Measurements from ENCODE around the gene SETDB1. TPM values are rescaled to one million over a fixed set of nuclear protein-coding genes. Genes with fewer than 3 reads are reported as not detected.

The SETDB1 gene
- total RNA-seq, 1 experiment from 2014 or later = 67.4 TPM

GRCh38 chr1:150971583-150972416 lies 45.6 kb downstream of the SETDB1 start:
- POLR2A ChIA-PET = interaction anchor here (1.2 to 2.3 kb wide), 4 partner anchors 10 to 46 kb away, joined by 7 to 11 read pairs (median 8); partner anchors contain the start of genes ANXA9 and SETDB1
- intact Hi-C loops (cut with micrococcal nuclease) = loop anchor here (5.0 kb wide), 1 partner anchor 44 kb away; the partner anchor contains the start of gene SETDB1
- no peak for DNase-seq (ENCODE audit: unreplicated experiment)
- no TSS peak for BruUV-seq (replicated peaks)
- H3K4me3 Mint-ChIP-seq (ENCODE audit: unreplicated experiment) = peak overlapping the region; percentile 85
- CTCF ChIA-PET = interaction anchor here (2.1 to 4.4 kb wide), 2 partner anchors 9 to 24 kb away, joined by 7 to 35 read pairs; no protein-coding TSS in a partner anchor
- TF ChIP-seq CTCF (IDR thresholded peaks at IDR 0.05; ENCODE audit: unreplicated experiment) = no peak
- H3K4me1 Mint-ChIP-seq (ENCODE audit: insufficient read depth, unreplicated experiment) = peaks cover 41% of the 10 kb centered on the region
- peaks cover 31% of the 10 kb centered on the region for H3K36me3 Mint-ChIP-seq (ENCODE audit: insufficient read depth, unreplicated experiment)
- H3K27me3 Mint-ChIP-seq (ENCODE audit: insufficient read depth, unreplicated experiment) = no peaks in the 10 kb centered on the region
- H3K9me3 Mint-ChIP-seq (ENCODE audit: unreplicated experiment) = no peaks in the 10 kb centered on the region
- peak overlapping the region; percentile 96 for H3K27ac Mint-ChIP-seq (ENCODE audit: low read depth, unreplicated experiment)

DNA sequence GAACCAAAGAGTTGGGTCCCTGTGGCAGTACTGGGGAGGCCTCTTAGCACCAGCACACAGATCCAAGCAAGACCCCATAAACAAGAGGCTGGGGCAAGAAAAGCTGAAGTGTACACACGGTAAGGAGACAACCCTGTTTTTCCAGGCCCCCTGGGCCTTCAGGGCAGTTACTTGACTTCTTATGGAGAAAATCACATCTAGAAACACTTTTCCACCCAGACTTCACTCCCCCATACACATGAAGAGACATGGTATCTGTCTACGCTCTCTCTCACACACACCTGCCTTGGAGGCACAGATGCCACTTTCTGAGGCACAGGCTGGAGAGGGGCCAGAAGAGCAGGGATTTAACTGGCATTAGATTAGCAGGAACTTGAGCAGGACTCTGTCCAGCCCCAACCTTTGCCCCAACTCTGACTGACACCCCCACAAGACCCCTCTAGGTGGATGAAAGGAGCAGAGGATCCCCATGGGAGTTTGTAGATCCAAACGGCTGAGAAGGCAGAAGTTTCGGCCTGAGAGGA lies 46.3 kb downstream of the SETDB1 start:
- no TSS peak for BruUV-seq (replicated peaks)

GRCh38 chr1:150973258-150973835 lies 47.2 kb downstream of the SETDB1 start:
- peaks cover 43% of the 10 kb centered on the region for H3K4me1 Mint-ChIP-seq (ENCODE audit: insufficient read depth, unreplicated experiment)
- no peaks in the 10 kb centered on the region for H3K9me3 Mint-ChIP-seq (ENCODE audit: unreplicated experiment)
- BruUV-seq (replicated peaks) = no TSS peak
- CTCF ChIA-PET = interaction anchor here (0.5 to 2.3 kb wide), 9 partner anchors 8 to 536 kb away, joined by 3 to 21 read pairs (median 3); partner anchors contain the start of gene MINDY1
- peaks cover 16% of the 10 kb centered on the region for H3K36me3 Mint-ChIP-seq (ENCODE audit: insufficient read depth, unreplicated experiment)
- no peak for DNase-seq (ENCODE audit: unreplicated experiment)
- peak overlapping the region; percentile 85 for H3K4me3 Mint-ChIP-seq (ENCODE audit: unreplicated experiment)
- peak overlapping the region; percentile 96 for H3K27ac Mint-ChIP-seq (ENCODE audit: low read depth, unreplicated experiment)
- intact Hi-C loops (cut with micrococcal nuclease) = loop anchor here (5.0 kb wide), 1 partner anchor 46 kb away; the partner anchor contains the start of gene SETDB1
- POLR2A ChIA-PET = interaction anchor here (0.6 to 1.9 kb wide), 19 partner anchors 8 to 402 kb away, joined by 3 to 20 read pairs (median 5); partner anchors contain the start of genes ANXA9, MCL1, MINDY1 and SETDB1
- no peaks in the 10 kb centered on the region for H3K27me3 Mint-ChIP-seq (ENCODE audit: insufficient read depth, unreplicated experiment)
- TF ChIP-seq CTCF (IDR thresholded peaks at IDR 0.05; ENCODE audit: unreplicated experiment) = no peak

More for the DNA sequence above, 46.3 kb downstream of the SETDB1 start:
- peak overlapping the region; percentile 96 for H3K27ac Mint-ChIP-seq (ENCODE audit: low read depth, unreplicated experiment)
- POLR2A ChIA-PET = interaction anchor here (1.5 to 1.6 kb wide), 2 partner anchors 10 to 27 kb away, joined by 4 to 11 read pairs; partner anchors contain the start of gene ANXA9
- H3K27me3 Mint-ChIP-seq (ENCODE audit: insufficient read depth, unreplicated experiment) = no peaks in the 10 kb centered on the region
- intact Hi-C loops (cut with micrococcal nuclease) = loop anchor here (5.0 kb wide), 1 partner anchor 45 kb away; the partner anchor contains the start of gene SETDB1
- peak overlapping the region; percentile 85 for H3K4me3 Mint-ChIP-seq (ENCODE audit: unreplicated experiment)
- peaks cover 24% of the 10 kb centered on the region for H3K36me3 Mint-ChIP-seq (ENCODE audit: insufficient read depth, unreplicated experiment)
- peaks cover 48% of the 10 kb centered on the region for H3K4me1 Mint-ChIP-seq (ENCODE audit: insufficient read depth, unreplicated experiment)
- peak; percentile 34 for DNase-seq (ENCODE audit: unreplicated experiment)
- H3K9me3 Mint-ChIP-seq (ENCODE audit: unreplicated experiment) = no peaks in the 10 kb centered on the region
- CTCF ChIA-PET = interaction anchor here (2.3 kb wide), 1 partner anchor 23 kb away, joined by 21 read pairs; no protein-coding TSS in a partner anchor
- TF ChIP-seq CTCF (IDR thresholded peaks at IDR 0.05; ENCODE audit: unreplicated experiment) = no peak
